Breast epithelium (tissue), 3 donors: ENCODE measurements around the gene ZNF112.
"Not testable (repeated sequence)": the region's sequence is repeated elsewhere in the genome, so short reads cannot be mapped to it uniquely, and the experiment has no call there.

Experiments used
- POLR2A ChIP-seq: fragments of 450-650 bp; IDR thresholded peaks from one replicate; pipeline ENCODE4 v1.6.1; 2016; ENCODE audit warnings: antibody characterized with exemption, mild to moderate bottlenecking, moderate library complexity
- TF ChIP-seq, protein P1 (sequence below), 3 donors: fragments of 450-650 bp; IDR thresholded peaks; one replicate each; pipeline ENCODE4 v1.5.1; 2016 to 2017; ENCODE audit warnings: antibody characterized with exemption in 3 of 3, mild to moderate bottlenecking in 3 of 3, moderate library complexity in 3 of 3

DNA sequence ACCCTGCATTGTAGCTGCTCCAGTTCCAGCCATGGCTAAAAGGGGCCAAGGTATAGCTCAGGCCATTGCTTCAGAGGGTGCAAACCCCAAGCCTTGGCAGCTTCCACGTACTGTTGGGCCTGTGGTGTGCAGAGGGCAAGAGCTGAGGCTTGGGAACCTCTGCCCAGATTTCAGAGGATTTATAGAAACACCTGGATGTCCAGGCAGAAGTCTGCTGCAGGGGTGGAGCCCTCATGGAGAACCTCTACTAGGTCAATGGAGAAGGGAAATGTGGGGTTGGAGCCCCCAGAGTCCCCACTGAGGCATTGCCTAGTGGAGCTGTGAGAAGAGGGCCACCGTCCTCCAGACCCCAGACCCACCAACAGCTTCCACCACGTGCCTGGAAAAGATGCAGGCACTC lies 21.8 kb downstream of the ZNF112 start:
- TF ChIP-seq POLR2A, result not testable (repeated sequence)
- TF ChIP-seq, protein P1, sequence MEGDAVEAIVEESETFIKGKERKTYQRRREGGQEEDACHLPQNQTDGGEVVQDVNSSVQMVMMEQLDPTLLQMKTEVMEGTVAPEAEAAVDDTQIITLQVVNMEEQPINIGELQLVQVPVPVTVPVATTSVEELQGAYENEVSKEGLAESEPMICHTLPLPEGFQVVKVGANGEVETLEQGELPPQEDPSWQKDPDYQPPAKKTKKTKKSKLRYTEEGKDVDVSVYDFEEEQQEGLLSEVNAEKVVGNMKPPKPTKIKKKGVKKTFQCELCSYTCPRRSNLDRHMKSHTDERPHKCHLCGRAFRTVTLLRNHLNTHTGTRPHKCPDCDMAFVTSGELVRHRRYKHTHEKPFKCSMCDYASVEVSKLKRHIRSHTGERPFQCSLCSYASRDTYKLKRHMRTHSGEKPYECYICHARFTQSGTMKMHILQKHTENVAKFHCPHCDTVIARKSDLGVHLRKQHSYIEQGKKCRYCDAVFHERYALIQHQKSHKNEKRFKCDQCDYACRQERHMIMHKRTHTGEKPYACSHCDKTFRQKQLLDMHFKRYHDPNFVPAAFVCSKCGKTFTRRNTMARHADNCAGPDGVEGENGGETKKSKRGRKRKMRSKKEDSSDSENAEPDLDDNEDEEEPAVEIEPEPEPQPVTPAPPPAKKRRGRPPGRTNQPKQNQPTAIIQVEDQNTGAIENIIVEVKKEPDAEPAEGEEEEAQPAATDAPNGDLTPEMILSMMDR (IDR thresholded peaks at IDR 0.05), result not testable (repeated sequence)
